GM18951 (cell line): ENCODE data around the gene CCDC24.
A peak's percentile ranks its signal among the peaks of the same experiment; 100 is the strongest.

Experiments used
- POLR2A ChIP-seq: IDR thresholded peaks from 4 replicates; pipeline ENCODE4 v1.6.1; 2011; ENCODE audit warnings: mild to moderate bottlenecking; ENCODE audit not compliant: insufficient read length, insufficient read depth; ENCODE audit errors: extremely low read depth
- in situ Hi-C: fragments of 300-500 bp; cut with MboI; formaldehyde crosslinking; loops from one replicate; pipeline ENCODE4 v1.12.0; 2022; ENCODE audit warnings: low sequenced_read_pairs, mixed read lengths, inconsistent platforms; ENCODE audit not compliant: unreplicated experiment

Gene CCDC24

GRCh38 chr1:43954036-43954435, 37.4 kb upstream of the CCDC24 start:
- in situ Hi-C loops: no loop called here
- TF ChIP-seq POLR2A: no peak

DNA sequence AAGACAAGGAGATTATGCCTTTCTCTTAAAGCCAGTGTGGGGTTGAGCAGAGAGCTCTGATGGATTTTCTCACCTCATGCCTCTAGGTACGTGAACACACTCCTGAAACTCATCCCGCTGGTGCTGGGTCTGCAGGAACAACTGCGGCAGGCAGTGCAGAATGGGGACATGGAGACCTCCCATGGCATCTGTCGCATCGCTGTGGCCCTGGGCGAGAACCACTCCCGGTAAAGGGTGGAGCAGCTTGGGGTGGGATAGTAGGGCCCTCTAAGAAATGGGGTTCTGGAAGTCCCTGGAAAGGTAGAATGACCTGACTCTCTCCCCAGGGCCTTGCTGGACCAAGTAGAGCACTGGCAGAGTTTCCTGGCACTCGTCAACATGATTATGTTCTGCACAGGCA, 35.2 kb upstream of the CCDC24 start:
- in situ Hi-C loops: no loop called here
- TF ChIP-seq POLR2A: no peak

DNA sequence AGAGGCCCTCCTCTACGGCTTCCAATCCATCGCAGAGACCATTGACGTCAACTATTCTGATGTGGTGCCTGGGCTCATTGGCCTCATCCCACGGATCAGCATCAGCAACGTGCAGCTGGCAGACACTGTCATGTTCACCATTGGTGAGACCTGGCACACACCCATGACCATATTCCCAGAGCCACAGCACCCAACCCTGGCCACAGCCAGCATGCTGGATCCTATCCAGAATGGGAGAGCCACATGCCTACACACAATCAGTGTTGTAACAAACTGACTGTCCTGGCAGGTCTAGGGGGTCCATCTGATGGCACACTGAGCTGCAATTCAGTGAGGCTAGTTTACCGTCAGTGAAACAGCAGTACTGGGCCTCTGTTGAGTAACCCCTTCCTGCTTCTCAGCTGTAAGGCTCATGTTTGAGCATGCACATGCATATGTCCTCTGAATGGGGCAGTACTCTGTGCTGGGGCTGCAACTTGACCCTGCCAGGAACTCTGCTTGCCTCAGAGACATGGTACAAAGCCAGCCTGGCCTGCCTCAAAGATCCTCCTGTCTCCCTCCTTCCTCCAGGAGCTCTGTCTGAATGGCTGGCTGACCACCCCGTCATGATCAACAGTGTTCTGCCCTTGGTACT, 33.9 kb upstream of the CCDC24 start:
- in situ Hi-C loops: no loop called here
- no peak for TF ChIP-seq POLR2A

GRCh38 chr1:43958351-43959255, 32.8 kb upstream of the CCDC24 start:
- in situ Hi-C loops: no loop called here
- TF ChIP-seq POLR2A: no peak

GRCh38 chr1:43960798-43961197, 30.6 kb upstream of the CCDC24 start:
- in situ Hi-C loops: no loop called here
- TF ChIP-seq POLR2A: no peak

DNA sequence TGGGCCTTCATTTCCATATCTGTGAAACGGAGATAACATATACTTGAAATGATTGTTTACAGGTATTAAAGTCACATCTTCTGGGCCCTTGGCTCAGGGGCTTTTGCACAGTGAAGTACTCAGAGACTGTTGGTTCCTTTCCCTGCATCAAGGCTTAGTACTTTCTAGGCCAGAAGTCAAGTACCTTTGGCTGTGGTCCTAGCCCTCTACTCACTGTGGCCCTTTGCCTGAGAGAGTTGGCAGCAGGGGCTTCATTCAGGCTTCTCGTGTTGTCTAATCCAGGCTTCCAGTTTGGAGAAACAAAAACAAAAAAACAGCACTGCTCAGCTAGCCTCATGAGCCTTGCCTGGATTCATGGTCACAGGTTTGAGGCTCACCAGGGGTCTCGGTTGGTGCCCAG, 29.7 kb upstream of the CCDC24 start:
- in situ Hi-C loops: no loop called here
- no peak for TF ChIP-seq POLR2A

DNA sequence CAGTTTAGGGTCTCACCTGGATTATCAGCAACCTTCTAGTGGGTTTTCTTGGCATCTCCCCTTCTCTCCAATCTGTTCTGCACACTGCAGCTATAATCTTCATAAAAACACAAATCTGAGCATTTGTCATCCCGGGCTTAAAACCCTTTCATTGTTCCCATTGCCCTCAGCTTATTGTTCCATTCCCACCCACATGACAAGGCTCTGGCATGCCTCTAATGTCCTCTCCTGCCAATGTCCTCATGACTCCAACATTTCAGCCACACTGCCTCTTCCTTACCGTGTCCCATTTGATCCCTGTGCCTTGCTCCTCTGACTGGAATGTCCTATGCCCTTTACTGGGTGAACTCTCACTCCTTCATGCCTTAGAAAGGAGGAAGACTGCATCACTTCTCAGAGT, 29.1 kb upstream of the CCDC24 start:
- in situ Hi-C loops: no loop called here
- TF ChIP-seq POLR2A: no peak

- TF ChIP-seq POLR2A: no peak
- in situ Hi-C loops: no loop called here
Observed at GRCh38 chr1:43963006-43963405, 28.4 kb upstream of the CCDC24 start.

- no peak for TF ChIP-seq POLR2A
- in situ Hi-C loops: no loop called here
Observed at GRCh38 chr1:43963890-43964289, 27.5 kb upstream of the CCDC24 start.

DNA sequence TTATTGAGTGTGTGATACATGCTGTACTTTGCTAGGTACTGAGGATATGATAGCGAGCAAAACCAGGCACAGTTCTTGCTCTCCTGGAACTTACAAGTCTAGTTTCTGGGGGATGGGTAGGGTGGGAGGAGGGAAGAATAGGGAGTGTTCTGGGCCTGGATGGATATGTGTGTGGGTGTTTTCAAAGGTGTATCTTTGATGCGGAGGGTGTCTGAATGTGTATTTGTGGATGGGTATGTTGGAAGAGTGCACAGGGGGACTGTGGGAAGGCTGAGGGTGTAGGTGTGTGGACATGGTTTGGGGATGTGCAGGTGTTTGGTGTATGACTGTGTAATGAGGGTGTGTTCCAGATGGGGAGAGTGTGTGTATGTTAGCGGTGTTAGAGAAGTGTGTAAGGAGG, 26.1 kb upstream of the CCDC24 start:
- no peak for TF ChIP-seq POLR2A
- in situ Hi-C loops: no loop called here

DNA sequence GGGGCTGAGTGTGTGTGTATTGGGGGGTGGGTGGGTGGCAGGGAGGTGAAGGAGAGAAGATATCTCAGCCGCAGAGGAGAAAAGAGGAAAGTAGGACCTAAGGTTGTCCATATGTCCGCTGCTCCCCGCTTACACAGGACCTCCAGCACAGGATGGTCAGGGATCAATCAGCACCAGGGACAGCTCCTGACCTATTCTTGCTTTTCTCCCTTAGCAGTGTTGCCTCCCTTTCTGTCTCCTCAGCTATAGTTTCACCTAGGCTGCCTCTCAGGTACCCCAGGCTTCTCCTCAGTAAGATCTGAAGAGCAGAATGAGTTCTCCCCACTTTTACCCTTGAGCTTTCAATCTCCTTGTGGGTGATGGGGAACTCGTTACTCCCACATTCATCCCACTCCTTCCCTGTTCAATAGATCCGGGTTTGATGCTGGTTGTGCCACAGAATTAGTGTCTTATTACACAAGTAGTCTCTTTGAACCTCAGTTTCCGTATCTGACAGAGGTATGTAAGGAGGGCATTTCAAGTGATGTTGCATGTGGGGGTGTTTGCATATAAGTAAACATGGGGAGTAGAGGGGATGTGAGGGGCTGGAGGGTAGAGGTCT, 23.0 kb upstream of the CCDC24 start:
- in situ Hi-C loops: no loop called here
- no peak for TF ChIP-seq POLR2A

- TF ChIP-seq POLR2A: no peak
- in situ Hi-C loops: no loop called here
Observed at GRCh38 chr1:43969416-43969745, 22.0 kb upstream of the CCDC24 start.

- in situ Hi-C loops: no loop called here
- TF ChIP-seq POLR2A: peak; percentile 62
Observed at GRCh38 chr1:43969746-43970466, 21.5 kb upstream of the CCDC24 start, which contains the start of gene DPH2. DPH2 (plus strand) TSS chr1:43970010; CDS start chr1:43970176, 166 bp downstream.
